WTC11 (cell line): ENCODE measurements around the gene GRPEL1. TPM values are rescaled to one million over a fixed set of nuclear protein-coding genes. Genes with fewer than 3 reads are reported as not detected.

Source experiments
- ATAC-seq: fragments of 200-7000 bp; cut with Tn5 transposase; 2 replicates; pipeline ENCODE4 v1.10.0; 2021; ENCODE audit warnings: mild to moderate bottlenecking, moderate library complexity
- CTCF ChIA-PET: fragments of 300-600 bp; sonication (Branson Sonifier 250); formaldehyde crosslinking; loops from one replicate; lab custom pipeline; 2021; ENCODE audit warnings: antibody characterized with exemption; lab: Charles Lee
- POLR2A ChIA-PET: fragments of 350-600 bp; sonication (Branson Sonifier 250); formaldehyde crosslinking; loops from one replicate; lab custom pipeline; 2021; ENCODE audit warnings: antibody characterized with exemption; lab: Charles Lee
- DNase-seq: peaks from one replicate; pipeline ENCODE4 v3.0.0; 2021; ENCODE audit warnings: low spot score
- H3K27ac Mint-ChIP-seq: 2 replicates; pipeline ENCODE4 v1.8.0; 2021; ENCODE audit warnings: mixed read lengths
- H3K27me3 Mint-ChIP-seq: 2 replicates; pipeline ENCODE4 v1.8.0; 2021; ENCODE audit warnings: low read depth, mild to moderate bottlenecking, moderate library complexity, mixed read lengths
- H3K36me3 Mint-ChIP-seq: 2 replicates; pipeline ENCODE4 v1.8.0; 2021; ENCODE audit warnings: mixed read lengths
- H3K4me1 Mint-ChIP-seq: 2 replicates; pipeline ENCODE4 v1.8.0; 2022; ENCODE audit warnings: mixed read lengths
- H3K4me3 Mint-ChIP-seq: 2 replicates; pipeline ENCODE4 v1.8.0; 2021; ENCODE audit warnings: mild to moderate bottlenecking, moderate library complexity, mixed read lengths
- H3K9me3 Mint-ChIP-seq: 2 replicates; pipeline ENCODE4 v1.8.0; 2021; ENCODE audit warnings: mixed read lengths
- ARID4B ChIP-seq: sonication (generic); formaldehyde crosslinking; IDR thresholded peaks from 2 replicates; pipeline ENCODE4 v1.8.0; 2023; ENCODE audit warnings: missing genetic modification reagents, mild to moderate bottlenecking, borderline replicate concordance
- ATF3 ChIP-seq: sonication (generic); formaldehyde crosslinking; conservative IDR thresholded peaks from 2 replicates; pipeline ENCODE4 v1.8.1; 2022; ENCODE audit warnings: mild to moderate bottlenecking, missing genetic modification reagents
- ELF4 ChIP-seq: sonication (generic); formaldehyde crosslinking; IDR thresholded peaks from 2 replicates; pipeline ENCODE4 v1.8.1; 2022; ENCODE audit warnings: low read depth, mild to moderate bottlenecking, moderate library complexity, missing genetic modification reagents
- EMX1 ChIP-seq: fragments of 250-450 bp; sonication (Bioruptor Pico); IDR thresholded peaks from 2 replicates; pipeline ENCODE4 v1.8.0; 2021; ENCODE audit warnings: mild to moderate bottlenecking
- ETV6 ChIP-seq: sonication (generic); formaldehyde crosslinking; IDR thresholded peaks from 2 replicates; pipeline ENCODE4 v1.8.1; 2022; ENCODE audit warnings: mild to moderate bottlenecking, missing genetic modification reagents
- FOXJ3 ChIP-seq: sonication (generic); formaldehyde crosslinking; IDR thresholded peaks from 2 replicates; pipeline ENCODE4 v1.9.0; 2021; ENCODE audit warnings: missing genetic modification reagents, mild to moderate bottlenecking, borderline replicate concordance
- GRHL2 ChIP-seq: fragments of 250-450 bp; sonication (Bioruptor Pico); IDR thresholded peaks from 2 replicates; pipeline ENCODE4 v1.8.0; 2022; ENCODE audit warnings: mild to moderate bottlenecking, moderate library complexity; ENCODE audit not compliant: insufficient replicate concordance, severe bottlenecking
- JAZF1 ChIP-seq: fragments of 250-450 bp; sonication (Bioruptor Pico); IDR thresholded peaks from 2 replicates; pipeline ENCODE4 v1.9.0; 2021; ENCODE audit warnings: moderate library complexity, mild to moderate bottlenecking, inconsistent platforms
- MAX ChIP-seq: sonication (generic); formaldehyde crosslinking; IDR thresholded peaks from 2 replicates; pipeline ENCODE4 v1.8.0; 2022; ENCODE audit warnings: mild to moderate bottlenecking, missing genetic modification reagents
- MLX ChIP-seq: sonication (generic); formaldehyde crosslinking; IDR thresholded peaks from 2 replicates; pipeline ENCODE4 v1.8.1; 2023; ENCODE audit warnings: mild to moderate bottlenecking, missing genetic modification reagents, moderate library complexity
- NFYB ChIP-seq: sonication (generic); formaldehyde crosslinking; conservative IDR thresholded peaks from 2 replicates; pipeline ENCODE4 v1.8.0; 2022; ENCODE audit warnings: low read depth, missing genetic modification reagents
- NR3C1 ChIP-seq: sonication (generic); formaldehyde crosslinking; conservative IDR thresholded peaks from 2 replicates; pipeline ENCODE4 v1.8.1; 2023; ENCODE audit warnings: low read depth, mild to moderate bottlenecking, missing genetic modification reagents
- SMAD3 ChIP-seq: sonication (generic); formaldehyde crosslinking; IDR thresholded peaks from 2 replicates; pipeline ENCODE4 v1.8.0; 2022; ENCODE audit warnings: missing genetic modification reagents, mild to moderate bottlenecking, borderline replicate concordance
- ZNF121 ChIP-seq: sonication (generic); formaldehyde crosslinking; IDR thresholded peaks from 2 replicates; pipeline ENCODE4 v1.8.0; 2023; ENCODE audit warnings: missing genetic modification reagents
- ZNF317 ChIP-seq: sonication (generic); formaldehyde crosslinking; IDR thresholded peaks from 2 replicates; pipeline ENCODE4 v1.8.1; 2023; ENCODE audit warnings: low read depth, mild to moderate bottlenecking, moderate library complexity, missing genetic modification reagents, borderline replicate concordance
- ZNF423 ChIP-seq: fragments of 250-450 bp; sonication (Bioruptor Pico); IDR thresholded peaks from 2 replicates; pipeline ENCODE4 v2.1.2; 2022; ENCODE audit warnings: mild to moderate bottlenecking, moderate library complexity
- ZNF425 ChIP-seq: fragments of 250-450 bp; sonication (Bioruptor Pico); conservative IDR thresholded peaks from 2 replicates; pipeline ENCODE4 v1.9.0; 2021; ENCODE audit warnings: mild to moderate bottlenecking
- total RNA-seq: library from RNA; stranded (reverse); gene quantifications from 3 replicates; pipeline ENCODE4 v1.2.3, GENCODE V29; 2021
- TF ChIP-seq, protein P1 (sequence below): fragments of 200-600 bp; IDR thresholded peaks from 2 replicates; pipeline ENCODE4 v1.8.0; 2022; ENCODE audit warnings: antibody characterized with exemption

GRPEL1 gene
- total RNA-seq, 1 experiment from 2014 or later = 50.0 TPM

GRCh38 chr4:7041246-7041645 lies 26.6 kb downstream of the GRPEL1 start:
- ChIA-PET CTCF (interaction anchor here (2.8 to 6.9 kb wide), 4 partner anchors 13 to 68 kb away, joined by 25 to 118 read pairs (median 26); partner anchors contain the start of gene GRPEL1), POLR2A (interaction anchor here (0.6 to 1.2 kb wide), 2 partner anchors 26 to 27 kb away, joined by 3 to 6 read pairs; partner anchors contain the start of gene GRPEL1)
- Mint-ChIP-seq H3K4me3 (peak overlapping the region; percentile 80; the same call in 1 of the 2 replicates), H3K9me3 (no peaks in the 10 kb centered on the region), H3K27ac (no peak overlapping the region), H3K4me1 (peaks cover 29% of the 10 kb centered on the region), H3K36me3 (no peaks in the 10 kb centered on the region), H3K27me3 (peaks cover 30% of the 10 kb centered on the region)
- ATAC-seq (no peak), DNase-seq (no peak)
- no peak for TF ChIP-seq ZNF423 (CRISPR knock-in tag)
- TF ChIP-seq GRHL2 (CRISPR knock-in tag) = no peak
- TF ChIP-seq NR3C1 (CRISPR knock-in tag) = no peak
- TF ChIP-seq MAX (CRISPR knock-in tag) = no peak
- no peak for TF ChIP-seq JAZF1 (CRISPR knock-in tag)
- TF ChIP-seq ZNF425 (CRISPR knock-in tag) = no peak
- no peak for TF ChIP-seq ZNF121
- TF ChIP-seq MLX = no peak
- no peak for TF ChIP-seq FOXJ3
- TF ChIP-seq, protein P1, sequence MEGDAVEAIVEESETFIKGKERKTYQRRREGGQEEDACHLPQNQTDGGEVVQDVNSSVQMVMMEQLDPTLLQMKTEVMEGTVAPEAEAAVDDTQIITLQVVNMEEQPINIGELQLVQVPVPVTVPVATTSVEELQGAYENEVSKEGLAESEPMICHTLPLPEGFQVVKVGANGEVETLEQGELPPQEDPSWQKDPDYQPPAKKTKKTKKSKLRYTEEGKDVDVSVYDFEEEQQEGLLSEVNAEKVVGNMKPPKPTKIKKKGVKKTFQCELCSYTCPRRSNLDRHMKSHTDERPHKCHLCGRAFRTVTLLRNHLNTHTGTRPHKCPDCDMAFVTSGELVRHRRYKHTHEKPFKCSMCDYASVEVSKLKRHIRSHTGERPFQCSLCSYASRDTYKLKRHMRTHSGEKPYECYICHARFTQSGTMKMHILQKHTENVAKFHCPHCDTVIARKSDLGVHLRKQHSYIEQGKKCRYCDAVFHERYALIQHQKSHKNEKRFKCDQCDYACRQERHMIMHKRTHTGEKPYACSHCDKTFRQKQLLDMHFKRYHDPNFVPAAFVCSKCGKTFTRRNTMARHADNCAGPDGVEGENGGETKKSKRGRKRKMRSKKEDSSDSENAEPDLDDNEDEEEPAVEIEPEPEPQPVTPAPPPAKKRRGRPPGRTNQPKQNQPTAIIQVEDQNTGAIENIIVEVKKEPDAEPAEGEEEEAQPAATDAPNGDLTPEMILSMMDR = no peak
- TF ChIP-seq NFYB = no peak
- no peak for TF ChIP-seq ETV6 (CRISPR knock-in tag)
- no peak for TF ChIP-seq ZNF317 (CRISPR knock-in tag)
- no peak for TF ChIP-seq ARID4B (CRISPR knock-in tag)
- TF ChIP-seq ELF4 (CRISPR knock-in tag) = no peak
- TF ChIP-seq ATF3 (CRISPR knock-in tag) = no peak
- TF ChIP-seq EMX1 (CRISPR knock-in tag) = no peak
- no peak for TF ChIP-seq SMAD3 (CRISPR knock-in tag)
